ENCODE measurements around the gene ZNF521.
"Not testable (repeated sequence)": the region's sequence is repeated elsewhere in the genome, so short reads cannot be mapped to it uniquely, and the experiment has no call there.

ZNF521 gene

GRCh38 chr18:25062720-25063119 is 289.2 kb downstream of the ZNF521 start:
- no peak for DNase-seq

- no peak for DNase-seq
These were observed 290.6 kb downstream of the ZNF521 start for GRCh38 chr18:25061395-25061794.

- DNase-seq = no peak
These were observed 293.4 kb downstream of the ZNF521 start for GRCh38 chr18:25058521-25058920.

GRCh38 chr18:25057491-25058050 is 294.4 kb downstream of the ZNF521 start:
- DNase-seq = no peak

- DNase-seq = no peak
These were observed 295.5 kb downstream of the ZNF521 start for GRCh38 chr18:25056429-25056828.

- DNase-seq = no peak
These were observed 296.9 kb downstream of the ZNF521 start for GRCh38 chr18:25055076-25055475.

GRCh38 chr18:25053466-25053865 is 298.5 kb downstream of the ZNF521 start:
- DNase-seq = no peak

- no peak for DNase-seq
These were observed 299.4 kb downstream of the ZNF521 start for GRCh38 chr18:25052511-25052921.

- no peak for DNase-seq
These were observed 301.4 kb downstream of the ZNF521 start for GRCh38 chr18:25050605-25051004.

GRCh38 chr18:25047983-25048382 is 304.0 kb downstream of the ZNF521 start:
- DNase-seq = no peak

GRCh38 chr18:25047421-25047820 is 304.5 kb downstream of the ZNF521 start:
- DNase-seq = no peak

- DNase-seq = no peak
These were observed 307.3 kb downstream of the ZNF521 start for GRCh38 chr18:25044694-25045093.

- no peak for DNase-seq
These were observed 308.9 kb downstream of the ZNF521 start for GRCh38 chr18:25043104-25043503.

- DNase-seq = no peak
These were observed 309.3 kb downstream of the ZNF521 start for GRCh38 chr18:25042641-25043051.

- no peak for DNase-seq
These were observed 312.2 kb downstream of the ZNF521 start for GRCh38 chr18:25039781-25040180.

GRCh38 chr18:25038261-25038660 is 313.7 kb downstream of the ZNF521 start:
- DNase-seq = no peak

- no peak for DNase-seq
These were observed 318.1 kb downstream of the ZNF521 start for GRCh38 chr18:25033747-25034471.

GRCh38 chr18:25033175-25033574 is 318.8 kb downstream of the ZNF521 start:
- DNase-seq = not testable (repeated sequence)

GRCh38 chr18:25029802-25030201 is 322.2 kb downstream of the ZNF521 start:
- no peak for DNase-seq

- no peak for DNase-seq
These were observed 332.0 kb downstream of the ZNF521 start for GRCh38 chr18:25019931-25020330.

GRCh38 chr18:25019086-25019860 is 332.7 kb downstream of the ZNF521 start:
- DNase-seq = no peak

- DNase-seq = no peak
These were observed 335.3 kb downstream of the ZNF521 start for GRCh38 chr18:25016666-25017065.

GRCh38 chr18:25016181-25016580 is 335.8 kb downstream of the ZNF521 start:
- no peak for DNase-seq

Data from CD4-positive, alpha-beta T cell treated with Interleukin-17A for 4 hours (primary cell).